ENCODE results near the gene GRK3.

GRK3 gene

DNA sequence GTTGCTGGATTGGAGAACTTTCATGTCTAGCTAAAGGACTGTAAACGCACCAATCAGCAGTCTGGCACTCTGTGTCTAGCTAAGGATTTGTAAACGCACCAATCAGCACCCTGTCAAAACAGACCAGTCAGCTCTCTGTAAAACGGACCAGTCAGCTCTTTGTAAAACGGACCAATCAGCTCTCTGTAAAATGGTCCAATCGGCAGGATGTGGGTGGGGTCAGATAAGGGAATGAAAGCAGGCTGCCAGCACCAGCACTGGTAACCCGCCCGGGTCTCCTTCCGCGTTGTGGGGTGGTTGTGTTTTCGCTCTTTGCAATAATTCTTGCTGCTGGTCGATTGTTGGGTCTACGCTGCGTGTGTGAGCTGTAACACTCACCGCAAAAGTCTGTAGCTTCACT lies 188.8 kb downstream of the GRK3 start:
- DNase-seq, result no peak

DNA sequence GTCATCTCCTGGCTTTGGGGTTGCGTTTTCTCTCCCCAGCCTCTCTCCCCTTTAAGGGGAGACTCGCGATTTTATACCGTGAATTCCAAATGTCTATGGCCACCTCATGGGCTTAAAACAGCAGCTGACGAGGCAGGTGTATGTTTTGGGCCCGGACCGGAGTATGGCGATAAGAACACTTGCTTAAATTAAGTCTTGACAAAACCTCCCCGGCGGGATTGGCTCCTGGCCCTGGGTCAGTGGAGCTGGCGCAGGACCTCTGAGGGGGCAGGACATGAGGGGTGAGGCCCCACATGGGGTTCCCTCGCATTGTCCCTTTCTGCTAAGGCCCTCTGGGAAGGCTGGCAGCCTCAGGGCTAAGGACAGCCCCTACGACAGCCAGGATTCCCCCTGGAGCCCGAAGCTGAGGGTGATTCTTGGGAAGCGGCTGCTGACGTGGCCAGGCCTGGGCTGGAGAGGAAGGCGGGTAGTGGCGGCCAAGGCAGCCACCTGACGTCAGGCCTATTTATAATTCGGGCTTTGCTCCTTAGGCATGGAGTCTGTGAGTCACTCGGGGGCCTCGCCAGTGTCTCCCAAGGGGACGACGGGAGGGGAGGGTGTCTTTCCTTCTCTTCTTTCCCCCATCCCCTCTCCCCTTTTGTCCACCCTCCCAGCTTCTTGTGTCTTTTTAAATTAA lies 190.2 kb downstream of the GRK3 start:
- DNase-seq, result no peak

DNA sequence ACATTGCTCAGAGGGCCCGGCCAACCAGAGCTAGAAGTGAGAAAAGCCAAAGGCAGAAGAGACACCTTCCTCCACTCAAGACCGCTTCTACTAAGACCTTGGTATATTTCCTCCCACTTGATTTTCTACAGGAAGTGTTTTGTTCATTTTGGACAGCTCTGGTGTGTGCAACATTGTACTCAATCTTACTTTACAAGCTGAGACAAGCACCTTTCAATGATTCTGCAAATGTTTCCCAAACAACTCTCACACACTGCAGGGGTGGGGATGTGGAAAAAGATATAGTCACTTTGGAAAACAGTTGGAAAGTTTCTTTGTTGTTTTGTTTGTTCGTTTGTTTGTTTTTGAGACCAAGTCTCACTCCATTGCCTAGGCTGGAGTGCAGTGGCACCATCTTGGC lies 193.2 kb downstream of the GRK3 start:
- no peak for DNase-seq

DNA sequence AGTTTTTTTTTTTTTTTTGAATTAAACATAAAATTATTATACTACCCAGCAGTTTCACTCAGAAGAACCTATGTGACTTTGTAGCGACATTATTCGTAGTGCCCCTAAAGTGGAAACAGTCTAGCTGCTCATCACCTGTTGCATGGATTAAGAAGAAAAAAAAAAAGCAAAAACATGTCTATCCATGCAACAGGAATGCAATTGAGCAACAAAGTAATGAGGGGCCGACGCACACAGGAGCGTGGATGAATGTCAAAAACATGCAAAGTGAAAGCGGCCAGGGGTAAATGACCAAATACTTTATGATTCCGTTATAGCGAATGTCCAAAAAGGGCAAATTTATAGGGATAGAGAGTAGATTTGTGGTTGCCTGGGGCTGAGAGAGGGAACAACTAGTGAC lies 193.8 kb downstream of the GRK3 start:
- no peak for DNase-seq

DNA sequence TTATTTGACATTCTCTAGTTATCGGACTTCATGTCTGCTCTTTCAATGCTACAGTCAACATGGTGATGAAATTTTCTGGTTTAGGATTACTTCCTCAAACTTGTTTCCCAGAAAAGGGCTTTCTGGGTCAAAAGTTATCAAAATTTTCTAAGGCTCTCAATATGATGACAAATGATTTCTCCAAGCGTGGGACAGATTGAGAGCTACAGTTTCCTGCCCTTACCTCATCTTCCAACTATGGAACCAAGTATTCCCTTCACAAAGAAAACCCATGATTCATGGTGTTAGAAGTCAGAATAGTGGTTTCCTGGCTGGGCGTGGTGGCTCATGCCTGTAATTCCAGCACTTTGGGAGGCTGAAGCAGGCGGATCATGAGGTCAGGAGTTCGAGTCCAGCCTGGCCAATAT lies 195.4 kb downstream of the GRK3 start:
- no peak for DNase-seq

DNA sequence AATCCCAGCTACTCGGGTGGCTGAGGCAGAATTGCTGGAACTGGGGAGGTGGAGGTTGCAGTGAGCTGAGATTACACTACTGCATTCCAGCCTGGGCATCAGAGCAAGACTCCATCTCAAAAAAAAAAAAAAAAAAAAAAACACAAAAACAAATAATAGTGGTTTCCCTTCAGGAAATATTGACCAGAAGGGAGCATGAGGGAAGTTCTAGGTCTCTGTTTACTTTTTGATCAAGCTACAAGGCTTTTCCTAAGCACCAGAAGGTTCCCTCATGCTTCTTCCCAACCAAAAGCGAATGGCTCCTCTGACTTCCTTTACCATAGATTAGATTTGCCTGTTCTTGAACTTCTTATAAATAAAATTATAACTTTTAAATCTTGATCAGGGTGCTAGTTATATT lies 195.8 kb downstream of the GRK3 start:
- DNase-seq, result no peak

DNA sequence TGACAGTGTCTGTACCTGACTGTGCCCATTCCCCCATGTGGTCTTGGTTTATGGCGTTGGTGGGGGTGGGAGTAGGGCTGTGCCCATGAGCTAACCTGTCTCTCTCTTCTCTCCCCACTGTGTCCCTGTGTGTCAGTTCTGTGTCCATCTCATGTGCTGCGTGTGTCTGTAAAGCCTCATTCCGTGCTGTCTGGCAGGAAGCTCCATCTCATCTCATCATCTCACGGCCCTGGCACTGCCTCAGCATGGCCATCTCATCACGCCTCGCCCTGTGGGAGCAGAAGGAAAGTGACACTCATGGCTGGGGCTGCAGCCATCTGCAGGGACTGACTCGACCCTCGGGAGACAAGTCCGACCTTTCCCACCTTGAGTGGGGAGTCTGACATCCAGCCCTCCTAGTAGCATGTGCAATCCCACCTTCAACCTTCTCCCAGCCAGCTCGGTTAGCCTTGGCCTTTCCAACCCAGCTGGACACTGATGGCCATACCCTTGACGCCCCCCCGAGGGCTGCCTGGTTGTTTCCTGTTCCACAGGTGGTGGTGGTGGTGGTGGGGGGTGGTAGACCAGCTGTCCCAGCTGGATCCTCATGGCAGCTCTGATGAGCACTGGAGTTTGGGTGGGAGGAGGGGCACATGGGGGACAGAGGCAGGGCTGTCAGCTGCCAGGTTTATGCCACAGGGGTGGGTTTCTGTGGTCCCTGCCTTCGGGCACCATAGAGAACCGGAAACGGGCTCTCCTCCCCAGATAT lies 196.5 kb downstream of the GRK3 start:
- no peak for DNase-seq

DNA sequence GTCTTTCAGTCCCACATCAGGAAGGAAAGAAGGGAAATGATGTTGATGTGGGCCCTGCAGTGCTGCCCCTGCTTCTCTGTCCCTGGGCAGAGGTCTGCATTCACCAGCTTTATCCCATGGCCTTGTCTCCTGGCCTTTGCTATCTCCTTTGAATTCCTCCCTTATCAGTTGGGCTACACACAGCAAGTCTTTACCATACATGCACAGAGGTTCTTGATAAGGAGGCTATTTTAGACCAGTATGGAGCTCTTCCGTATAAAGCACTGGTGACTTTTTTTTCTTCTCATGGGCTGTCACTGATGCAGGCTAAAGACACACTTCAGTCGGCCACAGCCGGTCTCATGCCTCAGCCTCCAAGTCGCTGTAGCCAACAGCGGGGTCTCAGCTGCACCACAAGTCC lies 197.7 kb downstream of the GRK3 start:
- DNase-seq, result no peak

DNA sequence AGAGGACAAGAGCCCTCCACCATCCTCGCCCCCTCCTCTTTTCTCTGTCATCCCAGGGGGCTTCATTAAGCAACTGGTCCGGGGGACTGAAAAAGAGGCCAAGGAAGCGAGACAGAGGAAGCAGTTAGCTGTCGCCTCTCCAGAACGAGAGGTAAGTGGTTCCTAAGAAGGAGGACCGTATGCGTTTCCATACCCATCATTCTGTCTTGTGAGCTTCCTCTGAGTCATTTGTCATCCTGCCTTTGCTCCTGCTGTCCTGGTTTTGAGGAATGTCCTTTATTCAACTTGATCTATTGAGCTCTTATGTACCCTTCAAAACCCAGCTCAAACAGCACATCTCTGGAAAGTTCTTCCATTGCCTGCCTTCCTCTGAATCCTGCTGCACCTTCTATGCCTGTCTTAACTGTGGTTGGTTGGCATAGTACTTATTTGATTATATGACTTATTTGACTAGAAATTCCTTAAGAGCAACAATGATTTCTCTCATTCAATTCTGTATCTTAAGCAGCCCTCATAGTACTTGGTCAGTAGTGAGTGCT lies 198.8 kb downstream of the GRK3 start:
- DNase-seq, result no peak

DNA sequence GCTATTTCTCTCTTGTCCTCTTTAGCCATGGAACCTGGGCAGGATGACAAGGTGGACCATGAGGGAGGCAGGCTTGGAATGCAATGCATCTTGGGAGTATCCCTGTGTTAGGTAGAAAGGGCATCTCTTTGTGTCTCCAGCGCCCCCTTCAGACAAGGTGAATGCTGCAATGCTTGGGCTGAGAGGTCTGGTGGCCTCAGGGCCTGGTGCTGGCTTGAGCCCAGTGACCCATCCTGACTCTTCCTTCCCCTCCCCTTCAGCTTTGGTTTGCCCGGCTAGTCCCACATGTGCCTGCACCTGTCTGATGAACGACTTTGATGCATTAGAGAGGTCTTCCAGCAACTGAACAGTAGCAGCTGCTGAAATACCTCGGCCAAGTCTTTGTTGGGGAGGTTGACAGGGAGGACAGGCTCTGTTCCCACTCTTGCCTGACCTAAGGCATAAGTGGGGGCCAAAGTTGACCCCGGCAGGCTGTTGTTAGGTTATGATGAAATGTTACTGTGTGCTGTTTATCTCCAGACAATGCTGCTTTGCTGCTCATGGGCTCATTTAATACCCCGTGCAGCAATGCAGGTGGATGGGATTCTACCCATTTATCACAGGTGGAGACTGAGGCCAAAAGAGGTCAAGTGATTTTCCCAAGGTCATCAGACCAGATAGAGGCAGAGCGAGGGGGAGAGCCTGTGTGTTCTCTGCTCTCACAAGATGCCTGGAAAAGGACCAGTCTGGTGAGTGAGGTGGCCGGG lies 200.0 kb downstream of the GRK3 start:
- no peak for DNase-seq

DNA sequence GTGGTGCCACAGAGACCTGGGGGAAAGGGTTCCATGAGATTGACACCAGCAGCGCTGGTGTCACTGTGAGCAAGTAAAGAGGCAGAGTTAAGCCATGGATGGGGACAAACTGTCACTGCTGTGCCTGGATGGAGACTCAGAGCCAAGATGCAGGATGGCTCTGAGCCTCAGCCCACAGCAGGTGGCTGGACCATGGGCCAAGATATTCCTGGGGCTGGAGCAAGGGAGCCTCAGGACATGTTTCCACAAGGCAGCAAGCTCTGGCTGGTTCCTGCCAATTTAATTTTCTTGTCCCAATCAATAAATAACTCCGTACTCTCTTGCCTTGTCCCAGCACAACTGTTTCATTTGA lies 200.5 kb downstream of the GRK3 start:
- no peak for DNase-seq

DNA sequence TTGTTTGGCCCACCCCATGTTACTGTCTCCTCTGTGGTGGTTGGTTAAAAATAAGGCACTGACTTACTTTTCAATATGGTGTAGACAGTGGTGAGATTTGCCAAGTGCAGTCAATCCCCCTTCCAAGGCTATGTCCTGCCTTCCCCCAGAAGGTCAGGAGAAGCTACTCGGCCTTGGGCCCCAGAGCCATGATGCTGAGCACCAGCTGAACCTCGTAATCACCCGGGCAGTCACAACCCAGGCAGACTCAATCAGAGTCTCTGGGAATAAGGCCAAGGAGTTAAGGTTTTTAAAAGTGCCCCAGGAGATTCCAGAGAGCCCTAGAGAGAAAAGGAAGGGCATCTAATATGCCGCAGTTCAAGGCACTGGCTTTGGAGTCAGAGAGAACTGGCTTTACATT lies 201.3 kb downstream of the GRK3 start:
- no peak for DNase-seq

DNA sequence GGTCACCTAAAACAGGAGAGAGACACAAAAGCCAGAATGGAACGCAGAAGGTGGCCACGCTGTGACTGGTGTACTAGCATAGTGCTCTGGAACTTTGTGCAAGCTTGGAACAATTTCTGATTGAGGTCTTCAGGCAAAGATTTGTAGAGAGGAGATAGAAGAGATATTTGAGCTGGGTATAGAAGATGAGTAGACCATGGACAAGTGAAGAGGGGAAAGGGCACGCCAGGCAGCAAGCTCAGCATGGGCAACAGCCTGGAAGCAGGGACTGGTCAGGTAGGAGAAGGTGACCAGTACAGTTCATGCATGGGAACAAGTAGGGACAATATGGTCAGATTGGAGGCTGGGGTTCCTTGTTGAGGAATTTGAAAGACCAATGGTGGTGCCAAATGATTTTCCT lies 201.9 kb downstream of the GRK3 start:
- DNase-seq, result no peak

DNA sequence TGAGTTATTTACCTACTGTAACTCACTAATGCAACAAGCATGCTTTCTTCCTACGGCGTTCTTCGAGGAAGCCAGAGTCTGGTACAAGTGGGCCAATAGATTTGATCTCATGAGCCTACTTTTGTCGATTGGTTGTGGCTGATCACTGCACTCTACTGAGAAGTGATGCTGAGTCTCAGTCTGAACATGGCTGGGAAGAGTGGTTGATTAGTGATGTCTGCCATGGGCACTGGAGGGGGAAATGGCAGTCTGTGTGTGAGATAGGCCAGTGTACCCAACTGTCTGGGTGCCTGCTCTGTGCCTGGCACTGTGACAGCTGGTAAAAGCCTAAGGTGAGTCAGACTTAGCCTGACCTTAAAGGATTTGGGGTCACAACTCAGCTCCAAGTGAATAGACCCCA lies 205.9 kb downstream of the GRK3 start:
- DNase-seq, result no peak

DNA sequence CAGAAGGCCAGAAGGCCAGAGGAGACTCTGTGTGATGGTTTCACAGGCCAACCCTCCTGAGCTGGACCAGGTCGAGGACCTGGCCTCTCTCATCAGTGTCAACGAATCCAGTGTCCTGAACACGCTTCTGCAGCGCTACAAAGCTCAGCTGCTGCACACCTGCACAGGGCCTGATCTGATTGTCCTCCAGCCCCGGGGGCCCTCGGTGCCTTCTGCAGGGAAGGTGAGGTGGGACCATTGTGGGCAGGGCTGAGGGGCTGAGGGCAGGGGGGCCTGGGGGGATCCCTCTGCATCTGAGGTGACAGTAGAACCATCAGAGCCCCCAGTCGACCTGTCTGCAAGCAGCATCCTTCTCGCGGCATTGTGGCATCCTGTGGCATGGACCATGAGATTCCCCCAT lies 207.8 kb downstream of the GRK3 start:
- DNase-seq, result no peak

DNA sequence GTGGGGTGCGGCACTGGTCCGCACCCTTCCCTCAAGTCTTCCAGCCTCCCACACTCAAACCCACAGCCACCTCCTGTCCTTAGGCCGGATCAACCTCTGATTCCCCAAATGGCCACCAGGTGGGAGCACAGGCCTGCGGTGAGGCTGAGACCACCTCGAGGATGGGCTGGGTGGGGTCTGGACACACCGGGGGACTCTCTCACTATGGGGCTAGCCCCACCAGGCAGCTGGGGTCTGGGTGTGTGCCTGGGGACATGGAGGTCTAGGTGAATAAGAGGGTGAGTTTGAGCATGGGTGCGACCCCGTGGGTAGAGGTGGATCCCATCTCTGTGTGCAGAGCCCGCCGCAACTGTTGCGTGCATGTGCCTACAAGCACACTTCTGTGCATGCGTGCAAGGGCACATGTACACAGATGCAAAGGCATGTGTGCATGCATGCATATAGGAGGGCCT lies 210.1 kb downstream of the GRK3 start:
- DNase-seq, result peak in 20 of 58 donors; percentile 2 to 30 (median 9)

DNA sequence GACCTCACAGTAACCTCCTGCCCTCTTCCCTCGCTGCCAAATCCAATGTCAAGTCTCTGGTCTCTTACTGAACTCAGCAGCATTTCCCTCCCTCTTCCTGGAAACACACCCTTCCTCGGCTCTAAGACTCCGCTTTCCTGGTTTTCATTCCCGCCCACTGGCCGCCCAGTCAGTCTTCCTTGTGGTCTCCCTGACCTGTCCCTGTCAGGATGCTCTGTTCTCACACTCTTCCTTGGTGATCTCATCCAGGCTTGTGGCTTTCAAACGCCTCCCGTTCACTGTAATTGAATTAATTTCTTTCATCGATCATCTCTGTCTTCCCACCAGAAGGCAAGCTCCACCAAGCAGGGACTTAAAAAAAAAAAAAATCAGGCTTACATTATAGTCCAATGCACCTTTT lies 211.1 kb downstream of the GRK3 start:
- DNase-seq, result no peak

DNA sequence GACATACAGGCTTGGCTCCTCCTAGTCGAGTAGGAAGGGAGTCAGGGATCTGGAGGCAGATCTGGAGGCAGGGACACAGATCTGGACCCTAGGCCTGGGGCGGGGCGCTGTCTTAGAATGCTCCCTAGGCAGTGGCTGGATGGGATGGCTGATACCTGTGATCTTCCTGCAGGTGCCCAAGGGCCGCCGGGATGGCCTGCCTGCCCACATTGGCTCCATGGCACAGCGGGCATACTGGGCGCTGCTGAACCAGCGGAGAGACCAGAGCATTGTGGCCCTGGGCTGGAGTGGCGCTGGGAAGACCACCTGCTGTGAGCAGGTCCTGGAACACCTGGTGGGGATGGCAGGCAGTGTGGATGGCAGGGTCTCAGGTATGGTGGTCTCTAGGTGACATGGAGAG lies 212.9 kb downstream of the GRK3 start:
- no peak for DNase-seq

DNA sequence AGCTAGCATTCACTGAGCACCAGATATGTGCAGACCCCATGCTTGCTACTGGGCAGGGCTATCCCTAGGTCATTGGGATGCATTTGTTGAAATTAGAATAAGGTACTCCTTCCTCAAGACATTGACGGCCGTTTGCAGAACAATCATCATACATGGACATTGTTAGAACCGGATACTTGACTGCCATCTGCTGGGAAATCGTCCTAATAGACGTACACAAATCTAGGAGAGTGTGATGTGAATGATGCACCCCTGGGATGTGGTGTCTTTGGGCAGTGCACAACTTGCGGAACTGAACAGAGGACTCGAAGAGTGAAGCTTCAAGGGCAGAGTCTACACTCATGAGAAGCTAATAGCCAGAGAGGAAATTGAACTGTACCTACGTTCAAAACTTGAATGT lies 213.4 kb downstream of the GRK3 start:
- peak in 6 of 58 donors; percentile 0 to 52 (median 24) for DNase-seq

Data from anterior cingulate cortex (tissue), 58 donors.